Measurements from ENCODE around the gene TTC7B. TPM values are rescaled to one million over a fixed set of nuclear protein-coding genes. Genes with fewer than 3 reads are reported as not detected.

TTC7B gene
- total and polyA plus RNA-seq, 9 of the 15 experiments (the other 6 are each of a cell fraction or from before 2014, with no cell fraction given): 2.2 to 77.2 (median 36.7) TPM

- TF ChIP-seq FOSL1 (tag; conservative IDR thresholded peaks at IDR 0.05): no peak
- no peak for TF ChIP-seq ELF4 (CRISPR knock-in tag; IDR thresholded peaks at IDR 0.05)
- no peak for TF ChIP-seq VEZF1 (CRISPR knock-in tag; IDR thresholded peaks at IDR 0.05)
- no peak for TF ChIP-seq ZNF766 (CRISPR knock-in tag; conservative IDR thresholded peaks at IDR 0.05)
- no peak for TF ChIP-seq ZFP1 (CRISPR knock-in tag; IDR thresholded peaks at IDR 0.05)
- no peak for TF ChIP-seq ZNF232 (CRISPR knock-in tag; IDR thresholded peaks at IDR 0.05)
- no peak for TF ChIP-seq KDM4B (IDR thresholded peaks at IDR 0.05; ENCODE audit: borderline replicate concordance in 2 of 2, low read depth in 1 of 2)
- no peak for TF ChIP-seq TRIM24 (IDR thresholded peaks at IDR 0.05)
- no peak for TF ChIP-seq SMARCB1 (IDR thresholded peaks at IDR 0.05; ENCODE audit: insufficient read length, low read depth)
These were observed 3.6 kb upstream of the TTC7B start (continued) for GRCh38 chr14:90819734-90820393.

- intact Hi-C loops (cut with micrococcal nuclease) (no loop called here), in situ Hi-C loops (cut with MboI) (no loop called here)
- FAIRE-seq (no peak), DNase-seq (ENCODE audit: extremely low read depth in 1 of 4, low spot score in 3 of 4) (no peak), ATAC-seq (no peak)
- no peak overlapping the region for H3K9ac ChIP-seq (ENCODE audit: insufficient read depth in 1 of 2, low read depth in 2 of 2, low read length in 2 of 2)
- H4K20me1 ChIP-seq (replicated peaks; ENCODE audit: control insufficient read depth, insufficient read depth, low read length): no peaks in the 10 kb centered on the region
- ChIA-PET CTCF (ENCODE audit: low intra/inter-chr PET ratio) (no interaction called here), POLR2A (no interaction called here)
- H3K4me3 ChIP-seq: no peak overlapping the region
- no peak overlapping the region for H2AFZ ChIP-seq (ENCODE audit: low read depth, low read length)
- H3K9me1 ChIP-seq (ENCODE audit: control insufficient read depth, insufficient read depth, low read length): no peaks in the 10 kb centered on the region
- peaks cover 4% of the 10 kb centered on the region; the same call in 1 of the 2 replicates for H3K9me3 ChIP-seq (replicated peaks; ENCODE audit: control insufficient read depth, insufficient read depth, low read depth, low read length)
- peaks cover 9 to 27% of the 10 kb centered on the region in 2 experiments; a peak in 4 of 5 replicates for H3K4me1 ChIP-seq (replicated peaks in 1 of 2; ENCODE audit: control insufficient read depth in 2 of 2, insufficient read depth in 2 of 2, low read length in 2 of 2)
- H3K4me2 ChIP-seq (ENCODE audit: insufficient read depth, low read length): no peak overlapping the region
- H3K27ac ChIP-seq (ENCODE audit: extremely low read depth, low read depth, low read length): no peak overlapping the region
- H3K79me2 ChIP-seq (ENCODE audit: control insufficient read depth, insufficient read depth, low read length): peaks cover 23% of the 10 kb centered on the region
- no peaks in the 10 kb centered on the region for H3K36me3 ChIP-seq (ENCODE audit: control insufficient read depth, insufficient read depth, low read length)
- BruUV-seq (replicated peaks): no TSS peak
- no peaks in the 10 kb centered on the region for H3K27me3 ChIP-seq (ENCODE audit: control insufficient read depth in 2 of 2, insufficient read depth in 2 of 2, low read length in 2 of 2)
- WGBS (ENCODE audit: insufficient coverage, low coverage, missing lambda C conversion rate): 24% methylated on average over 3 of the region's 3 CpGs
- TF ChIP-seq MEIS2 (IDR thresholded peaks at IDR 0.05; ENCODE audit: partially characterized antibody) (no peak), MAFG (tag; conservative IDR thresholded peaks at IDR 0.05) (no peak), ZNF395 (CRISPR knock-in tag; IDR thresholded peaks at IDR 0.05) (no peak), ZHX1 (conservative IDR thresholded peaks at IDR 0.05; ENCODE audit: low read length) (no peak), POLR2AphosphoS2 (IDR thresholded peaks at IDR 0.05; ENCODE audit: low read length) (no peak), PHF20 (IDR thresholded peaks at IDR 0.05; ENCODE audit: partially characterized antibody) (no peak), CTBP1 (IDR thresholded peaks at IDR 0.05; ENCODE audit: borderline replicate concordance) (no peak), U2AF2 (optimal IDR thresholded peaks at IDR 0.05; ENCODE audit: low read depth, low read length) (no peak)
These were observed 2.5 kb upstream of the TTC7B start for GRCh38 chr14:90818715-90819114.

Measured in K562 (cell line).